HS-5 (cell line): ENCODE results near the gene MAD2L2.

Experiments used
- DNase-seq: peaks from one replicate; pipeline ENCODE4 v3.0.0-alpha.2; 2012; ENCODE audit warnings: low read depth

Gene MAD2L2

DNA sequence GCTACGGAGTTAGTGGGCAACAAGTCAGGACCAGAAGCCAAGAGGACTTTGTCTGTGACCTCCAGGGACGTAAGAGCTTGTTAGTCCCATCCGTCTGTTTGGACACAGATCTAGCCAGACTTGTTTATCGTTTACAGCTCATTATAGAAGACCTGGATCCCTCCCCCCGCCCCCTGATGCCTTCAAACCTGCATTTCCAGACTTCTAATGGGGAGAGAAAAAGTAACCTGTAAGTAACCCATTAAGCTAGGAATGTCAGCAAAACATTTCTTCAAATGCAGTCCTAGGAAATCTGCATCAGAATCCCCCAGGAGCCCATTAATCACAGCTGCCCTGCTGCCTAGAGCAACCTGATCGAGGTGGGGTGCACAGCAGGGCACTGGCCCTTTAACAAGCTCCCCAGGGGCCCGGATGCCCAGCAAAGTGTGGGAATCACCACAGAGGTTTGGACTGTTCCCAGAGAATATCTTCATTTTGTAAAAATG lies 1.4 kb upstream of the MAD2L2 start:
- DNase-seq = no peak

DNA sequence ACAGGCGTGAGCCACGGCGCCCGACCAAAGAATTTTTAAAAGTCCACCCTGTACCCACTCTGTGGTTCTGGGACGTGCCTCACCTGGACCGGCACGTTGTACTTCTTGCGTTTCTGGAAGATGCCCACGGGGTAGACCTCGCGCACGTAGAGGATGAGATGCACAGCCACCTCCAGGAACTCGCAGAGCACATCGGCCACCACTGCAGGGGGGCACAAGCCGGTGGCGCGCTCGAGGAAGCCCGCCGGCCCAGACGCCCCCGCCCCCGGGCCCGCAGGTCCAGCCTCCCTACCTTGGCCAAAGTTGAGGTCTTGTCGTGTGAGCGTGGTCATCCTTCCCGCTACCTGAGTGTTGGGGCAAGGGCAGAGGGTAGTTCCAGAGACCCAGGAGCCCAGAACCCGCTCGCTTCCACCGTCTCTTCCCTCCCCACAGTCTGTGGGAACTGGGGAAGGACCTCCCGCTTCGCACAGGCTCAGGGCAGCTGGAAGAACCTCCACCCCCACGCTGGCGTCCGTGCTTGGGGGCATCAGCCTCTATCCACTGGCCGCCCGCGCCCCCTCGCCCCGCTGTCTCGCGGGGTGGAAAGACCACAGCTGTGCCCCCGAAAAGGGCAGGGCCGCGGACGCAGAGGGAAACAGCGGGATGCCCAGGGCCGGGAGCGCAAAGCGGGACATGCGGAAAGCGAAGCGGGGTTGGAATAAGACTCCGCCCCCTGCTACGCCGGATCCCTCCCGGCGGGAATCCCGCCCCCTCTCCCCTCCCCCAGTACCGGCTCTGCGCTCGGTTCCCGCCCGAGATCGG lies 478 bp downstream of the MAD2L2 start:
- no peak for DNase-seq

DNA sequence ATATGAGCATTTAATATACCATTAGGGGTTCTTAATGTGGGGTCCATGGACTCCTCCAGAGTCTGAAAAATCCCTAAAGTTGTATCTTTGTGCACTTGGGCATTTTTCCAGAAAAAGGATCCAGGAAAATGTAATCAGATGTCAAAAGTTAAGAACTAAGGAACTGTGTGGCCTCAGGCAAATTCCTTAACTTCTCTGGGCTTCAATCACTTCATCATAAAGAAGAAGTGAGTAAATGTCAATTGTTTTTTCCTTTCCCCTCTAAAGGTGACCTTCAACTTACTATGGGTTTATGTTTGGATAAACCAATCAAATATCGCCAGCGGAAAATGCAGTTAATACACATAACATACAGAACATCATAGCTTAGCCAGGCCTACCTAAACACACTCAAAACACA lies 2.5 kb downstream of the MAD2L2 start:
- DNase-seq = no peak

DNA sequence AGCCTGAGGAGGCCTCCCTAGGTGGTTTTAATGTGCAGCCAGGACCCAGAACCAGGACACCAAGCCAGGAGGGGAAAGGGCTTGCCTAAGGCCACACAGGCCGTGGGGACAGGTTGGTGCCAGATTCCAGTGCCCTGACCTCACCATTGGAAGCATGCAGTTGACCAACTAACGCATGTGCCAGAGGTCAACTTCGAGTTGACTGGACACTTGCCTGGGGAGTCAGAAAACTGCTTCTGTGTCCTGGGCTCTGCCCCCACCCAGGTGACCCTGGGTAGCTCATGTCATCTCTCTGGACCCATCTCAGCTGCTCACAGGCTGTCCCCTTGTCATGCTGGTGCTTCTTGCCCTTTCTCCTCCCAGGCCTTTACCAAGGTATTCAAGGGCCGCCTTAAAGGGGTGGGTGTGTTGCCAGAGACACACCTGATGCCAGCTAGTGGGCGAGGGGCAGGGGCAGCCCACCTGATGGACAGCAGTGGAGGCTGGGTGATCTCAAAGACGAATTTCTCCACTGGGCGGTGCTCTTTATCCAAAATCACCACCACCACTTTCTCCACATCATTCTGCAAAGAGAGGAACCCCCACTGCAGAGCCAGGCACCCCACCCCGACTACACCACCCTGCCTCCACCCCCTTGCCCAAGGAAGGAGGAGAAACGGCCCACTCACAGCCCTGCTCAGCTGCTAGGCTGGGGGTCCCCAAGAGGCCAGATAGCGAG lies 4.4 kb downstream of the MAD2L2 start:
- no peak for DNase-seq

DNA sequence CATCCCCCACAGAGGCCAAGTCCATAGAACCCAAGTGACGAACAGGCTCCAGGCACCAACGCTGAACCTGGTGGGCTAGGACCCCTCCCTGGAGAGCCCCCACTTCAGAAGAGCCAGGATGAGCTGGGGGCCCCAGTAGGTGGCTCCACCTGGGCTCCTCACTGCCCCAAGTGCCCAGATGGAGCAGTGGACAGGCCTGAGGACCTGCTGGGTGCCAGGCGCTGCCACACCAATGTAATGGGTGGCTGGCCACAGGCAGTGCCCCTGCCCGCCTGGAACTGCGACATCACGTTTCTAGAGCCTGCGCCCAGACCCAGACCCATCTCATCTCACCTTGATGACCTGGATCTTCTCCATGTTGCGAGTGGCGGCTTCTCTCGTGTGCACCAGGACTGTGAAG lies 5.6 kb downstream of the MAD2L2 start:
- DNase-seq = no peak

DNA sequence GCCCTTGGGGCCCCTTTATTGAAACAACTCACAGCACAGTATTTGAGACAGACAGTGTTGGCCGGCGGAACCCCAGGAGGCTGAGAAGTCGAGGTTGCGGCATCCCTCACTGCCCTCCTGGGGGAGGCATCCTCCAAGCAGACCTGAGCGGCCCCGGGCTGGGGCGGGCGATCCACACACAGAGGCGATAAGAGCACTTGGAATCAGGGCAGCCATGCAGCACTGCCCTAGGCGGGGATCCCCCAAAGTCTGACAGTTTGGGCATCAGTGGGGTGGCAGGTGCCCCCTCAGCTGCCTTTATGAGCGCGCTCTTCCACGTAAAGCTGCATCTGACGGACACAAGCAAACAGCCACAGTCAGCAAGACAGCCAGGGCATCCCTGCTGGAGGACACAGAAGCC lies 6.5 kb downstream of the MAD2L2 start:
- no peak for DNase-seq

DNA sequence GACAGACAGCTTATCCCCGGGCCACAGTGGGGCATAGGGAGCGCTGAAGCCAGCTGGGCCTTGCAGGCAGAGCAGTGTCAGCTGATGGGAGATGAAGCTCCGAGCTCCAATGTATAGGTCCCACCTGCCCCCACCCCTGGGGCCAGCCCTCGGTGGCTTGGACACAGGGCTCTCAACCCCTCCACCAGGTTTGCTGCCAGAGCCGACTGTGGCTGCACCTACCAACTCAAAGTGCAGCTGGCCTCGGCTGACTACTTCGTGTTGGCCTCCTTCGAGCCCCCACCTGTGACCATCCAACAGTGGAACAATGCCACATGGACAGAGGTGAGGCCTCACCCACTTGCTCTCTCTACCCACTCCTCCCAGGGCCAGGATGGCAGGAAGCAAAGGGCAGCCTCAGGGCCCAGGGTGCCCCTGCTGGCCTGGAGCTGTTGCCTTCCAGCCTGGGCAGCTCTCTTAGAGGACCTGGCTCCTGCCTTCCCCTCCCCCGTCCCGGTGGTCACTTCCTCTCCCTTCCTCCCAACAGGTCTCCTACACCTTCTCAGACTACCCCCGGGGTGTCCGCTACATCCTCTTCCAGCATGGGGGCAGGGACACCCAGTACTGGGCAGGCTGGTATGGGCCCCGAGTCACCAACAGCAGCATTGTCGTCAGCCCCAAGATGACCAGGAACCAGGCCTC lies 7.7 kb downstream of the MAD2L2 start:
- no peak for DNase-seq

DNA sequence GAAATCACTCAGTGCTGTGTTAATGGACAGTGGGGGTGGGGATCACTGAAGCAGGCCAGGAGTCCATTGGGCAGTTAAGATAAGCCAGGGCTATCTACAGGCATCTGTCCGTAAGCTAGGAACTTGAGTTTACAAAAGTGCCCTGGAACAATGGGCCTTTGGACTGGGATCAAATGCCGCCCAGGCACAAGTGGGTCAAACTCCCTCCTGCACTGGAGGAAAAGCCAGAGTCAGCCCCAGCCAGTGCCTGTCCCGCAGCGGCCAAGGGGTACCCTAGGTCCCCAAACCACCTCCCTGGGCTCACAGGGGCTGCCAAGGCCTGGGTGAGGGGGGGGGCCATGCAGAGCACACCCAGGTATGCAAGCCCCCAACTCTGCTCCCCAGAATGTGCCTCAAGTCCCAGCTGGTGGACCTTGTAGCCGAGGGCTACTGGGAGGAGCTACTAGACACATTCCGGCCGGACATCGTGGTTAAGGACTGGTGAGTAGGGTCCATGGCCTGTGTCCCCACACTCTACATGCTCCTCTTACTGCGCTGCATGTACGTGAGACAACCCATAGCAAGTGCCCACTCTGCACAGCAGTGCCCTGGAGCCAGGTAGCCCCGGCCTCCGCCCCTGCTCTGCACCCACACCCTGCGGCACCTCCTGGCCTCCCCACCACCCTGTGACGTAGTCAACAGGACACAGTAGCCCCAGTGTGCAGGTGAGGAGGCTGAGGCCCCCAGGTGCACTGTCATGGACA lies 9.2 kb downstream of the MAD2L2 start:
- DNase-seq = no peak

DNA sequence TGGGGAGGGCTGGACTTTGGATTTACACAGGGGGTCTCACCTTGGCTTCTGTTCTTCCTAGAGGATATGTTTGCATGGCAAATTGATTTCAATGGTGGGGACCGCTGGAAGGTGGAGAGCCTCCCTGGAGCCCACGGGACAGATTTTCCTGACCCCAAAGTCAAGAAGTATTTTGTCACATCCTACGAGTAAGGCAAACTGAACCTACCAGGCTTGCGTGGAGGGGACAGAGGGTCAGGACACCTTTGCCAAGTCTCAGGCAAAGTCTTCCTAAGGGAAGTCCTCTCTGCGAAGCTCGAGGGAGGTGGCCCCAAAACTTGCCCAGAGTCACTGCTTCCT lies 9.8 kb downstream of the MAD2L2 start:
- no peak for DNase-seq

DNA sequence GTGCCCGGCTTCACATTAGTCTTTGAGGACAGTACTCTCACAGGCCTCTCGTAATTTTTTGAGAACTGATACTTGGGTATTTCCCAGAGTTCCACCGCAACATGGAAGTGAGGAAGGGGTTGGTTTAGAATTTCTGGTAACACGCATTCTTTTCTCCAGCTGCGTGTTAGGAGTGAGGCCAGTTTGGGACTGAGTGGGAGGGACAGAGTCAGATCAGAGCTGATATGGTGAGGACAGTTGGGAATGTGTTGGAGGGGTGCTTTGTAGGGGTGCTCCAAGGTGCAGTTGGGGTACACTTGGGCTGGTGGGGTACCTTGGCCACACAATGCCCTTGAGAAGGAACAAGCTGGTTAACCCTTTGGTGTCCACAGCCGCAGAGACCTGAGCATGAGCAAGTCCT lies 10.2 kb downstream of the MAD2L2 start:
- no peak for DNase-seq

DNA sequence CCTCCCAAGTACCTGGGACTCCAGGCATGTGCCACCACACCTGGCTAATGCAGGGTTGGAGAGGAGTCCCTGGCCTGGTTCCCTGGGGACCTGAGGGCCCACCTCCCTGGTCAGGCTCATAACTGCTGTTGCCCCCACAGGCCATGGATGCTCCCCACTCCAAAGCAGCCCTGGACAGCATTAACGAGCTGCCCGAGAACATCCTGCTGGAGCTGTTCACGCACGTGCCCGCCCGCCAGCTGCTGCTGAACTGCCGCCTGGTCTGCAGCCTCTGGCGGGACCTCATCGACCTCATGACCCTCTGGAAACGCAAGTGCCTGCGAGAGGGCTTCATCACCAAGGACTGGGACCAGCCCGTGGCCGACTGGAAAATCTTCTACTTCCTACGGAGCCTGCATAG lies 12.4 kb downstream of the MAD2L2 start:
- no peak for DNase-seq

DNA sequence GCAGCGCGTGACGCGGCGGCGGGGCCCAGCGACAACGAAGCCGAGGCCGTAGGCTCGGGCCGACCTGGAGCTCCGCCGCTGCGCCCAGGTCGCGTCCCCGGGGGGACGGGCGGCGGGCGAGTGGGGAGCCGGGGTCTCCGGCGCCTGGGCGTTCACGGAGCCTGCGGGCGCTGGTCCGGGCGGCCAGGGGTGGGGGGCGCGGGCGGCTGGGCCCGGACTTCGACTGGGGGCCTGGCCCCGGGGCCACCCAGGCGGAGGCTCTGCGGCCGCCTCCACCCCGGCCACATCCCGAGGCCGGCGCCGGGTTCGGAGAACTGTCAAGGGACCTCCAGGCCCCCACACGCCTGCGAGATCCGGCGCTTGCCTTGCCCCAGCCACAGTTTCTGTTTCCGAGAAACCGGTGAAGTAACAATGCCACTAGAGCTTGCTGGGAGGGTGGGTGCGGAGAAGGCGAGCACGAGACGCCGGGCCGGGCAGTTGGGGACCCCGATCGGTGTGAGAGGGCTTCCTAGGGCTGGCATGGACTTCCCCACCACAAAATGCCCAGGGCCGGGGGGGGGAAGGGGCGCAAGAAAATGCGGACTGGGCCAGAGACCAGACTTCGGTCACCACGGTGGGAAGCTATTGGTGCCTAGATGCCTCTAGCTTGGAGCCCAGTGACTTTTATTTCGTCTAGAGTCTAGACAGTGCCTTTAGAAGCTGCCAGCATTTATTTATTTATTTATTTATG lies 16.4 kb downstream of the MAD2L2 start:
- DNase-seq = no peak

DNA sequence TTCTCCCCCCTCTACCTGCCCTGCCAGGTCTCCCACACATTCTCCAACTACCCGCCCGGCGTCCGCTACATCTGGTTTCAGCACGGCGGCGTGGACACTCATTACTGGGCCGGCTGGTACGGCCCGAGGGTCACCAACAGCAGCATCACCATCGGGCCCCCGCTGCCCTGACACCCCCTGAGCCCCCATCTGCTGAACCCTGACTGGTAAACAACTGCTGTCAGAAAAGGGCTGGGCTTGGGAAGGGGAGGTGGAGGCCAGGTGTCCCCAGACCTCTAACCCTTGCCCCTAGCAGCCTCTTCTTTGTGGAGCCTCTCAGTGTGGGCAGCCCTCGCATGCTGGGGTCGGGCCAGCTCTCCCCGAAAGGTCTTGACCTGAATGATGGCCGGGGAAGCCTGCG lies 19.8 kb downstream of the MAD2L2 start:
- no peak for DNase-seq

DNA sequence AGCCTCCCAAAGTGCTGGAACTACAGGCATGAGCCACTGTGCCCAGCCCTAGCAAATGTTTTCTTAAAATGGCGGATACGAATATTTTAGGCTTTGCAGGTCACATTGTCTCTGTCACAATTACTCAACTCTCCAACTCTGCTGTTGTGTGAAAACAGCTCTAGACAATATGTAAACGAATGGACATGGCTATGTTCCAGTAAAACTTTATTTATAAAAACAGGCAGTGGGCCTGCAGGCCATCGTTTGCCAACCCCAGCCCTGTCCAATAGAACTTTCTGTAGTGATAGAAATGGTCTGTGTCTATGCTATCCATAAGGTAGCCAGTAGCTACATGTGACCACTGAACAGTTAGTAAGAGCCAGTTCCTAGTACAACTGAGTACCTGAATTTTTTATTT lies 21.2 kb downstream of the MAD2L2 start:
- no peak for DNase-seq

DNA sequence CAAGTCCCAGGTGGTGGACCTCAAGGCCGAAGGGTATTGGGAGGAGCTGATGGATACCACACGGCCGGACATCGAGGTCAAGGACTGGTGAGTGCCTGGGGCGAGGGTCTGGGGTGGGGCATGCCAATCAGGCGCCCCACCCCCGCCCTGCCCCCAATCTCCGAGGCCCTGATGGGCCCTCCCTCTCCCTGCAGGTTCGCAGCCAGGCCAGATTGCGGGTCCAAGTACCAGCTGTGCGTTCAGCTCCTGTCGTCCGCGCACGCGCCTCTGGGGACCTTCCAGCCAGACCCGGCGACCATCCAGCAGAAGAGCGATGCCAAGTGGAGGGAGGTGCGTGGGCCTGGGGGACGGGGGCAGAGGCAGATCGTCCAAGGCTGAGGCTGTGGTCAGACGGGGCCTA lies 22.4 kb downstream of the MAD2L2 start:
- no peak for DNase-seq

DNA sequence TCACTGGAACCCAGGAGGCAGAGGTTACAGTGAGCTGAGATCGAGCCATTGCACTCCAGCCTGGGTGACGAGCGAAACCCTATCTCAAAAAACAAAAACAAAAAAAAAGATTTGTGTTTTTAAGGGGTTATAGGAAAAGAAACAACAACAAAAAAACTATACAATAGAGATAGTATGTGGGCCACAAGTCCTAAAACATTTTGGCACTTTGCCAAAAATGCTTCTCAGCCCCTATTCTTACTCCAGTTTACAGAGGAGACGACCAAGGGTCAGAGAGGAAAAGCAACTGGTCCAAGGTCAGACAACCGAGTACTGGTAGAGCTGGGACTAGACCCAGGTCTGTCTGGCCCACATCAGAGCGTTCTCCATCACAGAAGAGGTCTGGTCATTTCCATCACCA lies 23.3 kb downstream of the MAD2L2 start:
- DNase-seq = no peak

DNA sequence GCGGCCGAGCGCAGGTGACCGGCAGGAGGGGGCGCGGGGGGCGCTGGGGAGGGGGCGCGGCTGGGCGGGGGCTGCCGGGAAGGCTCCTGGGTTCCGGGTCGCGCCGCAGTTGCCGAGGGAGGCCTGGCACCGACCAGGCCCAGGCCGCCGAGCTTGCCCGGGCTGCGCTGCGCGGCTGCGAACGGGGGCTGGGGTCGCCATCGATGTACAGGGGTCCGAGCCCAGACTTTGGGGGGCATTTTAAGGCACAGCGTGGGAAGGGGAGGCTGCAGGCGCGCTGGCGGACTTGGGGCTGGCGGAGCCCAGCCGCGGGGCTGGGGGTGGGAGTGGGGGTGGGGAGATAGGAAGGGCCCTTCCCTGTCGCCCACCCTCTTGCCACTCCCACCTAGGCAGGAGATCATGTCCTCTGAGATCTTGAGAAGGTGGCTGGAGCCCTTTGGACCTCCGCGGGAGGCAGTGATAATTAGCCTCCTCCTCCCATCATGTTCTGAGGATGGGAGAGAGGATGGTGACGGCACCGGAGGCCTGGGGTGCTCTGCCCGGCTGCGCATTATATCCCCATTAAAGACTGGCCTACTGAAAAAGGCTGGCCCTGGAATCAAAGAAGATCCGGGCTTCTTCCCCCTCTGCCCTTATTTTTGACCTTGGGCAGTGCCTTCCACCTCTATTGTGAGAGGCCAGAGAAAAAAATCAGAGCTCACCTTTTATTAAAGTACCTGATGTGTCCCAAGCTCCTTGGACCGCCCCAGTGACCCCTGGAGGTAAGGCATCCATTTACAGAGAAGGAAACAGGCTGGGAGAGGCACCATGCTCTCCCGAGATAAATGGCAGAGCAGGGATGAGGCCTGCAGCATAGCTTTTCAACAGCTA lies 25.8 kb downstream of the MAD2L2 start:
- no peak for DNase-seq

DNA sequence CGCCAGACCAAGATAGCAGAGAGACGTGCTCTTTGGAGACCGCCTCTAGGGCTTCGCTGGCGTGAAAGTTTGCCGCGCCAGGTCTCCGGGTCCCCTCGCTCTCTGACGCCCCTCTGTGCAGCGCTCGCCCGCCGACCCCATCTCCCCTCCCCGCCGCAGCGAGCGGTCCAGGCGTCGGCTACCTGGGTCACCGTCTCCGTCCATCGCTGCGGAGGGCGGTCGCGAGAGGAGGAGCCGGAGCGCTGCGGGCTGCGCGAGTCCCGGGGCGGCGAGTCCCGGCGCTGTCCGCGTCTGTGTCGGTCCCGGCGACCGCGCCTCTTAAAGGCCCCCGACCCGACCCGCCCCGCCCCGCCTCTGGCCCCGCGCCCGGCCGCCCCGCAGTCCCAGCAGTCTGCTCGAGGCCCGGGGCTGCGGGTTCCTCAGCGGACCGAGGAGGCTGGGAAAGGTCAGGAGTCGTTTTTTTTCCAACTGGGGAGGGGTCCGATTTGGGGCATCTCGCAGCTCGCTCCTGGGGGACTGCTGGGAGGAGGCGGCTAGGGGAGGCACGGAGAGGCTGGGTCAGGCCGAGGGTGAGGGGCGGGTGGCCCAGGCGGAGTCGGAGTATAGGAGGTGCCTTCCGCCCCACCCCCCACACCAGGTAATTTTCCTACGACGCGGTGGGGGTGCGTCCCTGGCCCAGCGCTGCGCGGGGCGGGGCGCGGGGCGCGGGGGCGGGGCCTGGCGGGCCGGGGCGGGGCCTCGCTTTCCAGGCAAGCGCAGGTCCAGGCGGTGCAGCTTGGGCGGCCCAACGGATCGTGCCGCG lies 26.6 kb downstream of the MAD2L2 start, which contains the start of the genes FBXO2 and FBXO44:
Gene FBXO2 (minus strand): TSS at position 293 of the 802 bp plus-strand sequence. CDS start 89 bp downstream, at position 204.
Gene FBXO44 (plus strand): TSS at position 741 of the 802 bp plus-strand sequence. CDS start 959 bp downstream, outside the sequence.
- no peak for DNase-seq

DNA sequence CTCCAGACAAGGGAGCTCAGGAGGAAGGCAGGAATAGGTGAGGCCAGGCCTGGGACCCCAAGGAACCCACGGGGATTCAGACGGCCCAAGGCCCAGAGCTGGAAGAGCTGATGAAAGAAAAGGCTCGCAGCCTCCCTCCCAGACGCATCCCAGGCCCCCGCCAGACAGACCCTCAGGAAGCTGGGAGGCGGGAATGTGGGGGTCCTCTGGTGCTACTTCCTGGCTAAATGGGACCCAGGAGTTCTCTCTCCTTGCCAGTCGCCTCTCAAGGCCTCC lies 27.1 kb downstream of the MAD2L2 start:
- DNase-seq = no peak
